GM12892 (cell line): ENCODE measurements around the gene IRS2.

Source experiments
- POLR2A ChIP-seq: IDR thresholded peaks from 2 replicates; pipeline ENCODE4 v1.6.1; 2011; ENCODE audit warnings: low read depth, low read length, control low read depth
- POLR2AphosphoS5 ChIP-seq: IDR thresholded peaks from 2 replicates; pipeline ENCODE4 v1.6.1; 2011; ENCODE audit warnings: low read depth, low read length, control low read depth
- TAF1 ChIP-seq: IDR thresholded peaks from 2 replicates; pipeline ENCODE4 v1.6.1; 2011; ENCODE audit warnings: low read depth, mild to moderate bottlenecking, control low read depth, low read length, borderline replicate concordance

DNA sequence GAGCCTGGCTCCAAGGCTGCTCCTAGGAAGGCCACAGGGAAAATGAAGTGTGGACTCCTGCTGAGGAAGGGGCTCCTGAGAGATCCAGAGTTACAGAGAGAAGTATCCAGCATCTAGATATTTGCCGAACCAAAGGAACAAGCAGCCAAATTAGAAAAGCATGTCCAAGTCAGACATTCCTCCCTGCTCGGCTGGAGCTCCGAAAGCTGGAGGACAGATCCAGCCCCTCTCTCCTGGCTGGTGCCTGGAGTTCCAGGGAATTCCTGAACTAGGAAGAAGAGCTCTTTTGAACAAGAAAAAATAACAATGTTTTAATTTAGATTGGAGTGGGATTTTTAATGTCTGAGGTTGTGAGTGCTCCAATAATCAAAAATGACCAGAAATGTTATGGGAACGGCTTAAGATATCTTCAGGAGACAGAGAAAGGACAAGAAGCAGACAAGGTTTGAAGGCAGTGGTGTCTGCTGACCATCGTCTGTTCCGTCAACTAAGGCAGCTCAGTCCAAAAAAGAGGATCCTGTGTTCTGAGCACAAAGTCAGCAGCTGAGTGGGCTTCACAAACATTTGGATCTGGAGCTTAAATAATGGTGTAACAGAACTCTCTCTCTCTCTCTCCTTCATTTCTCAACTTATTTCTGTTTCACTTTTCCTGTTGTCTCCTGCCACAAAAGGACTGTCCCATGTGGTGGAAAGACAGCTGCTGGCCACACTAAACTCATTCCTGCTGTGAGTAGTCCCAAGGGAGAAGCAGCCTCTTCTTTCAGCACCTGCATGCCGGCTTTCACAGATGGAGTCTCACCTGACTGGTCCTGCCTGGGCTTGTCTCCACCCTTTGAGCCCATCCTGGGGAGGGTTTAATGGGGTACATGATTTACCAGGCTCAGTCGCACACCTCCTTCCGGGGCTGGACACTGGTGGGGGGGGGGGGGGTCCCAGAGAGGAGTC, 31.5 kb upstream of the IRS2 start:
- TF ChIP-seq POLR2AphosphoS5 (no peak), POLR2A (no peak), TAF1 (no peak)
